Measurements from ENCODE around the gene MANBA.
"Not testable (repeated sequence)": the region's sequence is repeated elsewhere in the genome, so short reads cannot be mapped to it uniquely, and the experiment has no call there.

Gene MANBA

GRCh38 chr4:102619776-102620631 lies 140.8 kb downstream of the MANBA start:
- DNase-seq = not testable (repeated sequence)

GRCh38 chr4:102619021-102619420 lies 141.7 kb downstream of the MANBA start:
- DNase-seq = not testable (repeated sequence)

- DNase-seq = no peak
Observed at GRCh38 chr4:102616636-102617035, 144.1 kb downstream of the MANBA start.

- no peak for DNase-seq
Observed at GRCh38 chr4:102614801-102615200, 146.0 kb downstream of the MANBA start.

GRCh38 chr4:102612824-102613366 lies 147.9 kb downstream of the MANBA start:
- DNase-seq = no peak

GRCh38 chr4:102612210-102612609 lies 148.6 kb downstream of the MANBA start:
- no peak for DNase-seq

- DNase-seq = no peak
Observed at GRCh38 chr4:102610476-102610875, 150.3 kb downstream of the MANBA start.

GRCh38 chr4:102610007-102610406 lies 150.8 kb downstream of the MANBA start:
- DNase-seq = no peak

GRCh38 chr4:102608190-102608589 lies 152.6 kb downstream of the MANBA start:
- DNase-seq = no peak

- DNase-seq = no peak
Observed at GRCh38 chr4:102606846-102607450, 153.8 kb downstream of the MANBA start.

- no peak for DNase-seq
Observed at GRCh38 chr4:102606261-102606660, 154.5 kb downstream of the MANBA start.

- no peak for DNase-seq
Observed at GRCh38 chr4:102604222-102604940, 156.4 kb downstream of the MANBA start.

GRCh38 chr4:102601586-102602227 lies 159.1 kb downstream of the MANBA start:
- DNase-seq = no peak

- DNase-seq = no peak
Observed at GRCh38 chr4:102600689-102601088, 160.1 kb downstream of the MANBA start.

- no peak for DNase-seq
Observed at GRCh38 chr4:102599886-102600285, 160.9 kb downstream of the MANBA start.

GRCh38 chr4:102599455-102599854 lies 161.3 kb downstream of the MANBA start:
- no peak for DNase-seq

GRCh38 chr4:102598762-102599374 lies 161.9 kb downstream of the MANBA start:
- DNase-seq = peak; percentile 4 to 63

- no peak for DNase-seq
Observed at GRCh38 chr4:102598086-102598761, 162.5 kb downstream of the MANBA start.

- DNase-seq = peak in 1 of 2 donors; percentile 18
Observed at GRCh38 chr4:102596532-102596931, 164.2 kb downstream of the MANBA start.

GRCh38 chr4:102594000-102594399 lies 166.8 kb downstream of the MANBA start:
- no peak for DNase-seq

GRCh38 chr4:102593147-102593546 lies 167.6 kb downstream of the MANBA start:
- no peak for DNase-seq

- no peak for DNase-seq
Observed at GRCh38 chr4:102592256-102592655, 168.5 kb downstream of the MANBA start.

Data from inflammatory macrophage (primary cell).